Astrocyte (in vitro differentiated cells and primary cell): Measurements from ENCODE around the gene CDSN. TPM values are rescaled to one million over a fixed set of nuclear protein-coding genes. Genes with fewer than 3 reads are reported as not detected.

Experiments
- DNase-seq: peaks from one replicate; pipeline ENCODE4 v3.0.0-alpha.2; 2010; ENCODE audit warnings: low read depth
- FAIRE-seq: peaks from 2 replicates; lab custom pipeline; 2011; peaks lifted over from hg19 to GRCh38; lab: Jason Lieb, UNC
- H2AFZ ChIP-seq: 2 replicates; pipeline ENCODE4 v1.6.0; 2012; ENCODE audit warnings: low read depth, low read length, inconsistent platforms
- H3K27ac ChIP-seq: 2 replicates; pipeline ENCODE4 v1.5.1; 2011; ENCODE audit warnings: low read depth, low read length, inconsistent platforms
- H3K27me3 ChIP-seq: 2 replicates; pipeline ENCODE4 v1.6.0; 2011; ENCODE audit warnings: low read length, inconsistent platforms; ENCODE audit not compliant: insufficient read depth
- H3K36me3 ChIP-seq: 2 replicates; pipeline ENCODE4 v1.5.1; 2011; ENCODE audit warnings: low read length, inconsistent platforms; ENCODE audit not compliant: insufficient read depth
- H3K4me1 ChIP-seq: 2 replicates; pipeline ENCODE4 v1.5.1; 2011; ENCODE audit warnings: low read length, inconsistent platforms; ENCODE audit not compliant: insufficient read depth
- H3K4me2 ChIP-seq: 2 replicates; pipeline ENCODE4 v1.6.0; 2012; ENCODE audit warnings: low read length, inconsistent platforms
- H3K4me3 ChIP-seq: 2 replicates; pipeline ENCODE4 v1.5.1; 2011; ENCODE audit warnings: low read depth, mild to moderate bottlenecking, low read length, inconsistent platforms; ENCODE audit not compliant: insufficient read depth
- H3K79me2 ChIP-seq: 2 replicates; pipeline ENCODE4 v1.6.0; 2012; ENCODE audit warnings: mild to moderate bottlenecking, low read length, inconsistent platforms; ENCODE audit not compliant: insufficient read depth
- H3K9ac ChIP-seq: 2 replicates; pipeline ENCODE4 v1.6.0; 2012; ENCODE audit warnings: mild to moderate bottlenecking, low read length, inconsistent platforms
- H3K9me3 ChIP-seq: 2 replicates; pipeline ENCODE4 v1.5.1; 2012; ENCODE audit warnings: low read depth, mild to moderate bottlenecking, low read length, inconsistent platforms; ENCODE audit not compliant: insufficient read depth
- H4K20me1 ChIP-seq: 2 replicates; pipeline ENCODE4 v1.6.0; 2012; ENCODE audit warnings: low read length, inconsistent platforms; ENCODE audit not compliant: insufficient read depth
- H3K27ac Mint-ChIP-seq: one replicate; pipeline ENCODE4 v1.8.0; 2021; ENCODE audit warnings: mild to moderate bottlenecking, mixed read lengths; ENCODE audit not compliant: unreplicated experiment
- H3K27me3 Mint-ChIP-seq: one replicate; pipeline ENCODE4 v1.8.0; 2021; ENCODE audit warnings: low read depth, mixed read lengths; ENCODE audit not compliant: unreplicated experiment
- H3K36me3 Mint-ChIP-seq: one replicate; pipeline ENCODE4 v1.8.0; 2021; ENCODE audit warnings: low read depth, mixed read lengths; ENCODE audit not compliant: unreplicated experiment
- H3K4me1 Mint-ChIP-seq: one replicate; pipeline ENCODE4 v1.8.0; 2021; ENCODE audit warnings: low read depth, mixed read lengths; ENCODE audit not compliant: unreplicated experiment
- H3K4me3 Mint-ChIP-seq: one replicate; pipeline ENCODE4 v1.8.0; 2021; ENCODE audit warnings: mild to moderate bottlenecking, moderate library complexity, mixed read lengths; ENCODE audit not compliant: unreplicated experiment
- H3K9me3 Mint-ChIP-seq: one replicate; pipeline ENCODE4 v1.8.0; 2021; ENCODE audit warnings: mild to moderate bottlenecking, mixed read lengths; ENCODE audit not compliant: unreplicated experiment
- EZH2 ChIP-seq: IDR thresholded peaks from 2 replicates; pipeline ENCODE4 v1.6.1; 2012; ENCODE audit warnings: mild to moderate bottlenecking, low read length, inconsistent platforms; ENCODE audit not compliant: insufficient read depth
- total RNA-seq: library from RNA; stranded (reverse); gene quantifications from 2 replicates; pipeline ENCODE4 v1.2.1, GENCODE V29; 2021
- TF ChIP-seq, protein P1 (sequence below): IDR thresholded peaks from 2 replicates; pipeline ENCODE4 v1.5.1; 2011; ENCODE audit warnings: low read depth, mild to moderate bottlenecking, inconsistent platforms, low read length, moderate library complexity; ENCODE audit not compliant: insufficient read depth

Gene CDSN
- total RNA-seq, 1 donor from 2014 or later: 0.27 TPM

GRCh38 chr6:31161216-31162126 lies 41.2 kb upstream of the CDSN start:
- no peak overlapping the region for H3K4me2 ChIP-seq
- H3K4me1 ChIP-seq: peaks cover 13% of the 10 kb centered on the region
- peaks cover 3% of the 10 kb centered on the region for H3K36me3 Mint-ChIP-seq
- peaks cover 16% of the 10 kb centered on the region for H3K79me2 ChIP-seq
- H3K27me3 ChIP-seq: no peaks in the 10 kb centered on the region
- H4K20me1 ChIP-seq: no peaks in the 10 kb centered on the region
- peaks cover 2% of the 10 kb centered on the region for H3K4me1 Mint-ChIP-seq
- no peak overlapping the region for H3K4me3 ChIP-seq
- no peaks in the 10 kb centered on the region for H3K9me3 ChIP-seq
- H3K9ac ChIP-seq: no peak overlapping the region
- no peaks in the 10 kb centered on the region for H3K9me3 Mint-ChIP-seq
- H3K27ac ChIP-seq: no peak overlapping the region
- no peak overlapping the region for H3K27ac Mint-ChIP-seq
- H3K4me3 Mint-ChIP-seq: no peak overlapping the region
- DNase-seq (no peak), FAIRE-seq (no peak)
- H3K27me3 Mint-ChIP-seq: peaks cover 11% of the 10 kb centered on the region
- H2AFZ ChIP-seq: no peak overlapping the region
- TF ChIP-seq, protein P1, sequence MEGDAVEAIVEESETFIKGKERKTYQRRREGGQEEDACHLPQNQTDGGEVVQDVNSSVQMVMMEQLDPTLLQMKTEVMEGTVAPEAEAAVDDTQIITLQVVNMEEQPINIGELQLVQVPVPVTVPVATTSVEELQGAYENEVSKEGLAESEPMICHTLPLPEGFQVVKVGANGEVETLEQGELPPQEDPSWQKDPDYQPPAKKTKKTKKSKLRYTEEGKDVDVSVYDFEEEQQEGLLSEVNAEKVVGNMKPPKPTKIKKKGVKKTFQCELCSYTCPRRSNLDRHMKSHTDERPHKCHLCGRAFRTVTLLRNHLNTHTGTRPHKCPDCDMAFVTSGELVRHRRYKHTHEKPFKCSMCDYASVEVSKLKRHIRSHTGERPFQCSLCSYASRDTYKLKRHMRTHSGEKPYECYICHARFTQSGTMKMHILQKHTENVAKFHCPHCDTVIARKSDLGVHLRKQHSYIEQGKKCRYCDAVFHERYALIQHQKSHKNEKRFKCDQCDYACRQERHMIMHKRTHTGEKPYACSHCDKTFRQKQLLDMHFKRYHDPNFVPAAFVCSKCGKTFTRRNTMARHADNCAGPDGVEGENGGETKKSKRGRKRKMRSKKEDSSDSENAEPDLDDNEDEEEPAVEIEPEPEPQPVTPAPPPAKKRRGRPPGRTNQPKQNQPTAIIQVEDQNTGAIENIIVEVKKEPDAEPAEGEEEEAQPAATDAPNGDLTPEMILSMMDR: no peak
- TF ChIP-seq EZH2: no peak
- H3K36me3 ChIP-seq: no peaks in the 10 kb centered on the region

DNA sequence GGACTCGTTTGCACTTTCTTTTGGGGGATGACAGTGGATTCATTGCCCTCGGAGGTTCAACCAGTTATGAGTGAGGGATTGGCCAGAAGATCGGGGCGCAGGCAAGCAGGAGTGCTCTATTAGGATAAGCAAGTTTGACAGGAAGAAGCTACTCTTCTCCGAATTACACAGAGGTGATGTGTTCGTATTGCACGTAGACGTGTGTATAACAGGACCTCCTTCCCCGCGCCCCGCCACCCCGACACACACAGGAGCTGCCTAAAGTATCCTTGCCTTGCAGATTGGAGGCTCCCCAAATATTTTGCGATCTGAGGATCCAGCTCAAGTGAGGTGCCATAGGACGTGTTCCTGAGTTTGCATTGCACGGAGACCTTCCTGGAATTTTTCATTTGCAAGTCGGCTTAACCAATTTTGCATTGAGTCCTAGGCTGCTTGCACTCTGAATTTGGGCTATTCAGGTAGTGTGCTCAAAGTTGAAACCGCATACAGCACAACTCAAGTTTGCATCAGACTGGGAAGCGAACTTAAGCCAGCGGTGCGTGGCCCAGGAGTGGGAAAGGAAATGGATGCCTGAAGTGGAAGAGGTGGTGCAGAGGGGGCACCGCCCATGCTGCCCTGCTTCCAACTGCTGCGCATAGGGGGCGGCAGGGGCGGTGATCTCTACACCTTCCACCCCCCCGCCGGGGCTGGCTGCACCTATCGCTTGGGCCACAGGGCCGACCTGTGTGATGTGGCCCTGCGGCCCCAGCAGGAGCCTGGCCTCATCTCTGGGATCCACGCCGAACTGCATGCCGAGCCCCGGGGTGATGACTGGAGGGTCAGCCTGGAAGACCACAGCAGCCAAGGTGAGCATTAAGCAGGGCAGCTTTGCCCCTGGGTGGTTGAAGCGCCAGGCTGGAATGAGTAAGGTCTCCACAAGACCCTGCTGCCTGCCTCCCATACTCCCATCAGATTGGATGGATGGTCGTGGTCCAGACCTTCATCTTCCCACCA lies 38.9 kb upstream of the CDSN start:
- FAIRE-seq (no peak), DNase-seq (peak; percentile 10)
- no peaks in the 10 kb centered on the region for H3K27me3 ChIP-seq
- peak overlapping the region; percentile 93 for H3K4me2 ChIP-seq
- H3K9me3 ChIP-seq: no peaks in the 10 kb centered on the region
- peak overlapping the region; percentile 91 for H3K4me3 Mint-ChIP-seq
- H3K27ac Mint-ChIP-seq: peak overlapping the region; percentile 1
- TF ChIP-seq, protein P1: no peak
- TF ChIP-seq EZH2: no peak
- H3K9ac ChIP-seq: peak overlapping the region; percentile 82
- H2AFZ ChIP-seq: peak overlapping the region; percentile 92
- H3K36me3 ChIP-seq: no peaks in the 10 kb centered on the region
- peaks cover 6% of the 10 kb centered on the region for H3K27me3 Mint-ChIP-seq
- H3K4me1 Mint-ChIP-seq: peaks cover 2% of the 10 kb centered on the region
- peaks cover 13% of the 10 kb centered on the region for H3K4me1 ChIP-seq
- H3K9me3 Mint-ChIP-seq: no peaks in the 10 kb centered on the region
- peaks cover 16% of the 10 kb centered on the region for H3K79me2 ChIP-seq
- H3K4me3 ChIP-seq: peak overlapping the region; percentile 77
- peaks cover 7% of the 10 kb centered on the region for H3K36me3 Mint-ChIP-seq
- H4K20me1 ChIP-seq: no peaks in the 10 kb centered on the region
- peak overlapping the region; percentile 34 for H3K27ac ChIP-seq
